ENCODE results near the gene KIR2DL4.
"Not testable (repeated sequence)": the region's sequence is repeated elsewhere in the genome, so short reads cannot be mapped to it uniquely, and the experiment has no call there.

The KIR2DL4 gene

DNA sequence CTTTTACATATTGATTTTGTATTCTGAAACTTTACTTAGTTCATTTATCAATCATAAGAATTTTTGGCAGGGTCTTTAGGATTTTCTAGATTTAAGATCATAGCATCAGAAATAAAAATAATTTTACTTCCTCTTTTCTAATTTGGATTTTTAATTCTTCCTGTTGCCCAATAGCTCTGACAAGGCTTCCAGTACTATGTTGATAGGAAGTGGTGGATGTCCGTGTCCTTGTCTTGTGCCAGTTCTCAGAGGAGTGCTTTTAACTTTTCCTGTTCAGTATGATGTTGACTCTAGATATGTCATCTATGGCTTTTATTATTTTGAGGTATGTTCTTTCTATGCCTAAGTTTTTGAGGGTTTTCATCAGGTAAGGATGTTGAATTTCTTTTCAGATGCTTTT, 7.7 kb upstream of the KIR2DL4 start:
- DNase-seq (ENCODE audit: insufficient read length, low spot score) (no peak), FAIRE-seq (no peak)

- FAIRE-seq (no peak), DNase-seq (ENCODE audit: insufficient read length, low spot score) (no peak)
These were observed 691 bp downstream of the KIR2DL4 start for GRCh38 chr19:54804101-54804500.

DNA sequence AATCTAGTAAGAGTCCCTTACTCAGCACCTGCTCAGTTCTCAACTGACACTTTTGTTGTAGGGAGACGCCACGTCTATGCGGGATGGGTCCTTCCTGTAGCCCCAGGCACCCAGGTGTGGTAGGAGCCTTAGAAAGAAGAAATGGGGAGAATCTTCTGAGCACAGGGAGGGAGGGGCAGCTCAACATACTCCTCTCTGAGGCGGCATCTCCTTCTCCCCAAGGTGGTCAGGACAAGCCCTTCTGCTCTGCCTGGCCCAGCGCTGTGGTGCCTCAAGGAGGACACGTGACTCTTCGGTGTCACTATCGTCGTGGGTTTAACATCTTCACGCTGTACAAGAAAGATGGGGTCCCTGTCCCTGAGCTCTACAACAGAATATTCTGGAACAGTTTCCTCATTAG, 1.2 kb downstream of the KIR2DL4 start:
- no peak for FAIRE-seq
- DNase-seq (ENCODE audit: insufficient read length, low spot score), result no peak

GRCh38 chr19:54805665-54806515, 2.5 kb downstream of the KIR2DL4 start:
- FAIRE-seq, result no peak

DNA sequence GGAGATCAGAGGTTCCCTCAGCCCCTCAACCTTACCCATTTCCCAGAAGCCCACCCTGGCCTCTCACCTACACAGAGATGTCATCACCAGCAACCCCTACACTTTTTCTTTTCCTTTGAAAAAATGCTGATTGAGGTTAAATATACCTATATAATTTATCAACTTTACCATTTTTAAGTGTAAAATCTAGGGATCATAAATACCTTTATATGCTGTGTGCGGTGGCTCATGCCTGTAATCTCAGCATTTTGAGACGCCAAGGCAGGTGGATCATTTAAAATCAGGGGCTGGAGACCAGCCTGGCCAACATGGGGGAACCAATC, 3.1 kb downstream of the KIR2DL4 start:
- DNase-seq (ENCODE audit: insufficient read length, low spot score) (no peak), FAIRE-seq (no peak)

More at GRCh38 chr19:54805665-54806515, 2.5 kb downstream of the KIR2DL4 start:
- no peak for DNase-seq (ENCODE audit: insufficient read length, low spot score)

GRCh38 chr19:54814571-54814970, 11.2 kb downstream of the KIR2DL4 start:
- FAIRE-seq; DNase-seq (ENCODE audit: insufficient read length, low spot score): not testable (repeated sequence)

DNA sequence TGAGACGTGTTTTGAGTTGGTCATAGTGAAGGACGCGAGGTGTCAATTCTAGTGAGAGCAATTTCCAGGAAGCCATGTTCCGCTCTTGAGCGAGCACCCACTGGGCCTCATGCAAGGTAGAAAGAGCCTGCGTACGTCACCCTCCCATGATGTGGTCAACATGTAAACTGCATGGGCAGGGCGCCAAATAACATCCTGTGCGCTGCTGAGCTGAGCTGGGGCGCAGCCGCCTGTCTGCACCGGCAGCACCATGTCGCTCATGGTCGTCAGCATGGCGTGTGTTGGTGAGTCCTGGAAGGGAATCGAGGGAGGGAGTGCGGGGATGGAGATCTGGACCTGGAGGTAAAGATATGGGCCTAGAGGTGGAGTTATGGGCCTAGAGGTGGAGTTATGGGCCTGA, 12.8 kb downstream of the KIR2DL4 start, which contains the start of gene KIR3DL1:
KIR3DL1 (plus strand) TSS at position 218 of the 400 bp plus-strand sequence.
- DNase-seq (ENCODE audit: insufficient read length, low spot score); FAIRE-seq: not testable (repeated sequence)

GRCh38 chr19:54817670-54818536, 14.5 kb downstream of the KIR2DL4 start:
- FAIRE-seq (no peak), DNase-seq (ENCODE audit: insufficient read length, low spot score) (no peak)

DNA sequence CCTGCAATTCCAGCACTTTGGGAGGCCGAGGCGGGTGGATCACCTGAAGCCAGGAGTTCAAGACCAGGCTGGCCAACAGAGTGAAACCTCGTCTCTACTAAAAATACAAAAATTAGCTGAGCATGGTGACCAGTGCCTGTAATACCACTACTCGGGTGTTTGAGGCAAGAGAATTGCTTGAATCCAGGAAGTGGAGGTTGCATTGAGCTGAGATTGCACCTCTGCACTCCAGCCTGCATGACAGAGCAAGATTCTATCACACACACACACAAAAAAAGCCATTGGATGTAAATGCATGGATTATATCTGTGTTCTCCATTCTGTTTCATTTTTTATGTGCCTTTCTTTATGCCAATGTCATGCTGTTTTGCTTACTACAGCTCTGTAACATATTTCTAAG, 21.0 kb downstream of the KIR2DL4 start:
- DNase-seq (ENCODE audit: insufficient read length, low spot score); FAIRE-seq: not testable (repeated sequence)

DNA sequence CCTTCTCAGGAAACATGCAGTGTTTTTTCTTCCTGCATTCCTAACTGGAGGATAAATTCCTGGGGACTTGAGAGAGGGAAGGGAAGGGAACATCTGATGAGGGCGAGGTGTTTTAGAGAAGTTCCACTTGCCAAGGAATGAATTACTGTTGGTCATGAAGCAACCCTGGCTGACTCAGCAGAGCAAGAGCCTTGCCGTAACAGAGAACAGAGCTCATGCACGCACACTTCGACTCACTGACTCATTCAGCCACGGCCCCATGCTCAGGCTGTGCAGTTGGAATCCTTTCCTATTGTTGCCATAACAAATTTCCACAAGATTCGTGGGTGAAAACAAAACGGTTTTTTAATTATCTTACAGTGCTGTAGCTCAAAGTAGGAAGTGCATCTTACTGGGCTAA, 21.9 kb downstream of the KIR2DL4 start:
- not testable (repeated sequence) for FAIRE-seq

GRCh38 chr19:54828064-54828463, 24.7 kb downstream of the KIR2DL4 start:
- not testable (repeated sequence) for DNase-seq (ENCODE audit: insufficient read length, low spot score); FAIRE-seq

More for the DNA sequence above, 21.9 kb downstream of the KIR2DL4 start:
- DNase-seq (ENCODE audit: insufficient read length, low spot score), result not testable (repeated sequence)

- DNase-seq (ENCODE audit: insufficient read length, low spot score); FAIRE-seq: not testable (repeated sequence)
These were observed 29.1 kb downstream of the KIR2DL4 start, which contains the start of gene KIR2DS4 for GRCh38 chr19:54832496-54832895. TSS of gene KIR2DS4 (plus strand) at chr19:54832676.

GRCh38 chr19:54835126-54835525, 31.7 kb downstream of the KIR2DL4 start:
- DNase-seq (ENCODE audit: insufficient read length, low spot score); FAIRE-seq: not testable (repeated sequence)

GRCh38 chr19:54837522-54837921, 34.1 kb downstream of the KIR2DL4 start:
- not testable (repeated sequence) for FAIRE-seq

DNA sequence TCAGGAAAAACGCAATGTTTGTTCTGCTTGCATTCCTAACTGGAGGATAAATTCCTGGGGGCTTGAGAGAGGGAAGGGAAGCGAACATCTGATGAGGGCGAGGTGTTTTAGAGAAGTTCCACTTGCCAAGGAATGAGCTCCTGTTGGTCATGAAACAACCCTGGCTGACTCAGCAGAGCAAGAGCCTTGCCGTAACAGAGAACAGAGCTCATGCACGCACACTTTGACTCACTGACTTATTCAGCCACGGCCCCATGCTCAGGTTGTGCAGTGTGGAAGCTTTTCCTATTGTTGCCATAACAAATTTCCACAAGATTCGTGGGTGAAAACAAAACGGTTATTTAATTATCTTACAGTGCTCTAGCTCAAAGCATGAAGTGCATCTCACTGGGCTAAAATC, 39.8 kb downstream of the KIR2DL4 start:
- FAIRE-seq; DNase-seq (ENCODE audit: insufficient read length, low spot score): not testable (repeated sequence)

More at GRCh38 chr19:54837522-54837921, 34.1 kb downstream of the KIR2DL4 start:
- not testable (repeated sequence) for DNase-seq (ENCODE audit: insufficient read length, low spot score)

GRCh38 chr19:54850061-54850640, 46.7 kb downstream of the KIR2DL4 start, which contains the start of gene KIR3DL2:
TSS of gene KIR3DL2 (plus strand) at chr19:54850443. CDS start at chr19:54850476, 33 bp downstream.
- not testable (repeated sequence) for FAIRE-seq; DNase-seq (ENCODE audit: insufficient read length, low spot score)

DNA sequence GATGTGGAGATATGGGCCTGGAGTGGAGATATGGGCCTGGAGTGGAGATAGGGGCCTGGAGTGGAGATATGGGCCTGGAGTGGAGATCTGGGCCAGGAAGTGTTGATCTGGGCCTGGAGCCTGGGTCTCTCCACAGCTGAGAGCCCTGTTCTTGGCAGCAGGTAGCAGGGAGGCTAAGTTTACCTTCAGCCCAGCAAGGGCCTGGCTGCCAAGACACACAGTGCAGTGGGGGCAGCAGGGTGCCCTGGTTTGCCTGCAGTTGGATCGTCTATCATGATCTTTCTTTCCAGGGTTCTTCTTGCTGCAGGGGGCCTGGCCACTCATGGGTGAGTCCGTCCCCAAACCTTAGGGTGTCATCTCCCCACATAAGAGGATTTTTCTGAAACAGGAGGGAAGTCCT, 47.5 kb downstream of the KIR2DL4 start:
- DNase-seq (ENCODE audit: insufficient read length, low spot score), result no peak
- FAIRE-seq, result no peak

GRCh38 chr19:54851353-54851752, 47.9 kb downstream of the KIR2DL4 start:
- FAIRE-seq, result no peak
- no peak for DNase-seq (ENCODE audit: insufficient read length, low spot score)

- not testable (repeated sequence) for DNase-seq (ENCODE audit: insufficient read length, low spot score); FAIRE-seq
These were observed 51.8 kb downstream of the KIR2DL4 start for GRCh38 chr19:54855241-54855640.

GRCh38 chr19:54858476-54858875, 55.1 kb downstream of the KIR2DL4 start:
- FAIRE-seq; DNase-seq (ENCODE audit: insufficient read length, low spot score): not testable (repeated sequence)

Measured in HTR-8/SVneo (cell line).